NT2/D1 (cell line): ENCODE measurements around the gene EIF1.

Experiments used
- SUZ12 ChIP-seq: IDR thresholded peaks from 2 replicates; pipeline ENCODE4 v1.6.1; 2011; ENCODE audit not compliant: insufficient read length, insufficient read depth; ENCODE audit errors: extremely low read depth
- YY1 ChIP-seq: IDR thresholded peaks from 2 replicates; pipeline ENCODE4 v1.6.1; 2011; ENCODE audit not compliant: insufficient read length, insufficient read depth

GRCh38 chr17:41734139-41734948 lies 45.7 kb downstream of the EIF1 start, which contains the start of gene HAP1:
- TF ChIP-seq YY1 (no peak), SUZ12 (peak; percentile 88)
